Gastroesophageal sphincter (tissue), 3 donors: ENCODE results near the gene HOXA7.

Experiments used
- EP300 ChIP-seq: sonication (generic); formaldehyde crosslinking; IDR thresholded peaks from one replicate; pipeline ENCODE4 v1.6.1; 2017; ENCODE audit warnings: antibody characterized with exemption, mild to moderate bottlenecking
- POLR2A ChIP-seq, 2 donors: fragments of 450-650 bp; IDR thresholded peaks; one replicate each; pipeline ENCODE4 v1.6.1; 2017; ENCODE audit warnings: antibody characterized with exemption in 2 of 2, mild to moderate bottlenecking in 2 of 2, moderate library complexity in 1 of 2
- TF ChIP-seq, protein P1 (sequence below), 4 experiments: fragments of 200-600 bp in 2 of 4; fragments of 450-650 bp in 2 of 4; sonication (generic) in 1 of 4; IDR thresholded peaks; one replicate each; pipeline ENCODE4 v1.5.1; 2017 to 2019; ENCODE audit warnings: antibody characterized with exemption in 4 of 4, mild to moderate bottlenecking in 2 of 4, moderate library complexity in 2 of 4

- TF ChIP-seq, protein P1, sequence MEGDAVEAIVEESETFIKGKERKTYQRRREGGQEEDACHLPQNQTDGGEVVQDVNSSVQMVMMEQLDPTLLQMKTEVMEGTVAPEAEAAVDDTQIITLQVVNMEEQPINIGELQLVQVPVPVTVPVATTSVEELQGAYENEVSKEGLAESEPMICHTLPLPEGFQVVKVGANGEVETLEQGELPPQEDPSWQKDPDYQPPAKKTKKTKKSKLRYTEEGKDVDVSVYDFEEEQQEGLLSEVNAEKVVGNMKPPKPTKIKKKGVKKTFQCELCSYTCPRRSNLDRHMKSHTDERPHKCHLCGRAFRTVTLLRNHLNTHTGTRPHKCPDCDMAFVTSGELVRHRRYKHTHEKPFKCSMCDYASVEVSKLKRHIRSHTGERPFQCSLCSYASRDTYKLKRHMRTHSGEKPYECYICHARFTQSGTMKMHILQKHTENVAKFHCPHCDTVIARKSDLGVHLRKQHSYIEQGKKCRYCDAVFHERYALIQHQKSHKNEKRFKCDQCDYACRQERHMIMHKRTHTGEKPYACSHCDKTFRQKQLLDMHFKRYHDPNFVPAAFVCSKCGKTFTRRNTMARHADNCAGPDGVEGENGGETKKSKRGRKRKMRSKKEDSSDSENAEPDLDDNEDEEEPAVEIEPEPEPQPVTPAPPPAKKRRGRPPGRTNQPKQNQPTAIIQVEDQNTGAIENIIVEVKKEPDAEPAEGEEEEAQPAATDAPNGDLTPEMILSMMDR (IDR thresholded peaks at IDR 0.05), result peak in 3 of 4 experiments; percentile 33 to 79 (median 61)
- TF ChIP-seq EP300 (no peak), POLR2A (IDR thresholded peaks at IDR 0.05) (no peak)
Measured at GRCh38 chr7:27179503-27180430, 23.3 kb upstream of the HOXA7 start.
